Endodermal cell (in vitro differentiated cells): ENCODE measurements around the gene GGTLC2. TPM values are rescaled to one million over a fixed set of nuclear protein-coding genes. Genes with fewer than 3 reads are reported as not detected.

ENCODE experiments used
- DNase-seq: peaks from one replicate; pipeline ENCODE4 v3.0.0-alpha.2; 2017
- H3K27ac ChIP-seq: 2 replicates; pipeline ENCODE4 v1.5.1; 2013; ENCODE audit warnings: mild to moderate bottlenecking, low read depth, low read length, moderate library complexity
- H3K27me3 ChIP-seq: 2 replicates; pipeline ENCODE4 v1.6.1; 2013; ENCODE audit warnings: mild to moderate bottlenecking, low read length, moderate library complexity; ENCODE audit not compliant: insufficient read depth, control insufficient read depth, poor library complexity, severe bottlenecking
- H3K36me3 ChIP-seq: 2 replicates; pipeline ENCODE4 v1.7.0; 2013; ENCODE audit warnings: mild to moderate bottlenecking, low read length, moderate library complexity; ENCODE audit not compliant: control insufficient read depth, insufficient read depth
- H3K4me1 ChIP-seq: one replicate; pipeline ENCODE4 v1.7.0; 2013; ENCODE audit warnings: low read length; ENCODE audit not compliant: control insufficient read depth, insufficient read depth
- H3K4me3 ChIP-seq: 2 replicates; pipeline ENCODE4 v1.5.1; 2013; ENCODE audit warnings: mild to moderate bottlenecking, low read length, moderate library complexity
- H3K9ac ChIP-seq: 2 replicates; pipeline ENCODE4 v1.6.1; 2013; ENCODE audit warnings: mild to moderate bottlenecking, low read length, moderate library complexity; ENCODE audit not compliant: poor library complexity, severe bottlenecking; ENCODE audit errors: extremely low read depth
- H3K9me3 ChIP-seq: 2 replicates; pipeline ENCODE4 v1.6.1; 2013; ENCODE audit warnings: mild to moderate bottlenecking, low read length, moderate library complexity; ENCODE audit not compliant: control insufficient read depth
- H3K27ac Mint-ChIP-seq: 2 replicates; pipeline ENCODE4 v1.8.0; 2020; ENCODE audit warnings: mixed read lengths
- H3K27me3 Mint-ChIP-seq: 2 replicates; pipeline ENCODE4 v1.8.0; 2021; ENCODE audit warnings: mild to moderate bottlenecking, mixed read lengths; ENCODE audit not compliant: insufficient read depth
- H3K36me3 Mint-ChIP-seq: 2 replicates; pipeline ENCODE4 v1.8.0; 2020; ENCODE audit warnings: low read depth, mixed read lengths
- H3K4me1 Mint-ChIP-seq: 2 replicates; pipeline ENCODE4 v1.8.0; 2020; ENCODE audit warnings: mixed read lengths
- H3K4me3 Mint-ChIP-seq: 2 replicates; pipeline ENCODE4 v1.8.0; 2020; ENCODE audit warnings: mild to moderate bottlenecking, moderate library complexity, mixed read lengths
- H3K9me3 Mint-ChIP-seq: 2 replicates; pipeline ENCODE4 v1.8.0; 2020; ENCODE audit warnings: mild to moderate bottlenecking, mixed read lengths
- CTCF ChIP-seq: fragments of 200-600 bp; sonication (generic); conservative IDR thresholded peaks from 2 replicates; pipeline ENCODE4 v1.5.0; 2021; ENCODE audit warnings: antibody characterized with exemption, mild to moderate bottlenecking
- WGBS, 2 experiments: methylation state at CpG; one replicate each; pipeline versions ENCODE4 v1.1.5 to v1.1.7; 2013; ENCODE audit warnings: missing lambda C conversion rate in 2 of 2, mixed read lengths in 1 of 2; ENCODE audit not compliant: insufficient coverage in 1 of 2, insufficient read length in 1 of 2; 5-methylcytosine and 5-hydroxymethylcytosine counted together
- total RNA-seq, 2 donors: library from RNA; stranded (reverse); fragmentation: NEBNext Ultra II Directional in 1 of 2; extraction: Animal tissue kit (Norgen Biotek cat#: 25700) in 1 of 2; gene quantifications; 2 replicates in 1 of 2; 3 replicates in 1 of 2; pipeline ENCODE4 v1.2.1, GENCODE V29; 2021

GGTLC2 gene
- total RNA-seq, 2 donors from 2014 or later, result not detected

GRCh38 chr22:22673099-22673498 lies 28.7 kb downstream of the GGTLC2 start:
- Mint-ChIP-seq H3K36me3 (no peaks in the 10 kb centered on the region), H3K9me3 (no peaks in the 10 kb centered on the region), H3K4me3 (no peak overlapping the region), H3K4me1 (no peaks in the 10 kb centered on the region), H3K27me3 (peaks cover 95% of the 10 kb centered on the region), H3K27ac (no peak overlapping the region)
- Histone ChIP-seq H3K9me3 (no peaks in the 10 kb centered on the region), H3K27ac (no peak overlapping the region), H3K27me3 (peaks cover 31% of the 10 kb centered on the region), H3K9ac (no peak overlapping the region), H3K4me3 (no peak overlapping the region), H3K4me1 (no peaks in the 10 kb centered on the region), H3K36me3 (no peaks in the 10 kb centered on the region)
- no peak for TF ChIP-seq CTCF
- 66% methylated on average over 3 of the region's 3 CpGs; no CpG with 5 or more reads in 1 of the 2 experiments for WGBS, 2 experiments
- no peak for DNase-seq

- H3K27me3 Mint-ChIP-seq, result peaks cover 96% of the 10 kb centered on the region
Observed at GRCh38 chr22:22673628-22674027, 29.2 kb downstream of the GGTLC2 start.

GRCh38 chr22:22674467-22674866 lies 30.1 kb downstream of the GGTLC2 start:
- Histone ChIP-seq H3K9me3 (no peaks in the 10 kb centered on the region), H3K4me3 (no peak overlapping the region), H3K4me1 (no peaks in the 10 kb centered on the region), H3K36me3 (no peaks in the 10 kb centered on the region), H3K9ac (no peak overlapping the region), H3K27me3 (peaks cover 31% of the 10 kb centered on the region), H3K27ac (no peak overlapping the region)
- H3K9me3 Mint-ChIP-seq, result no peaks in the 10 kb centered on the region
- DNase-seq, result no peak
- H3K27me3 Mint-ChIP-seq, result peaks cover 96% of the 10 kb centered on the region
- H3K36me3 Mint-ChIP-seq, result no peaks in the 10 kb centered on the region
- no peak overlapping the region for H3K4me3 Mint-ChIP-seq
- no peaks in the 10 kb centered on the region for H3K4me1 Mint-ChIP-seq
- 80% methylated on average over 4 of the region's 4 CpGs; no CpG with 5 or more reads in 1 of the 2 experiments for WGBS, 2 experiments
- no peak overlapping the region for H3K27ac Mint-ChIP-seq
- TF ChIP-seq CTCF, result no peak

More at GRCh38 chr22:22673628-22674027, 29.2 kb downstream of the GGTLC2 start:
- Mint-ChIP-seq H3K4me3 (no peak overlapping the region), H3K4me1 (no peaks in the 10 kb centered on the region), H3K9me3 (no peaks in the 10 kb centered on the region), H3K36me3 (no peaks in the 10 kb centered on the region), H3K27ac (no peak overlapping the region)
- no peaks in the 10 kb centered on the region for H3K36me3 ChIP-seq
- peaks cover 31% of the 10 kb centered on the region for H3K27me3 ChIP-seq
- no peaks in the 10 kb centered on the region for H3K4me1 ChIP-seq
- no peak overlapping the region for H3K4me3 ChIP-seq
- H3K9me3 ChIP-seq, result no peaks in the 10 kb centered on the region
- 75 to 93% methylated on average over 1 to 2 of the region's 2 CpGs for WGBS, 2 experiments
- H3K9ac ChIP-seq, result no peak overlapping the region
- DNase-seq, result no peak
- no peak overlapping the region for H3K27ac ChIP-seq
- TF ChIP-seq CTCF, result no peak
